HG03460 (cell line): ENCODE measurements around the gene RAB3IL1.

Experiments
- ATAC-seq: cut with Tn5 transposase; IDR thresholded peaks from one replicate; pipeline ENCODE4 v1.9.1; 2021; ENCODE audit not compliant: unreplicated experiment

Gene RAB3IL1

GRCh38 chr11:61869429-61869707, 48.0 kb downstream of the RAB3IL1 start:
- no peak for ATAC-seq

- ATAC-seq = no peak
Measured at GRCh38 chr11:61868571-61869428, 48.6 kb downstream of the RAB3IL1 start.

GRCh38 chr11:61866958-61867343, 50.4 kb downstream of the RAB3IL1 start:
- no peak for ATAC-seq

- no peak for ATAC-seq
Measured at GRCh38 chr11:61866231-61866957, 51.0 kb downstream of the RAB3IL1 start.

DNA sequence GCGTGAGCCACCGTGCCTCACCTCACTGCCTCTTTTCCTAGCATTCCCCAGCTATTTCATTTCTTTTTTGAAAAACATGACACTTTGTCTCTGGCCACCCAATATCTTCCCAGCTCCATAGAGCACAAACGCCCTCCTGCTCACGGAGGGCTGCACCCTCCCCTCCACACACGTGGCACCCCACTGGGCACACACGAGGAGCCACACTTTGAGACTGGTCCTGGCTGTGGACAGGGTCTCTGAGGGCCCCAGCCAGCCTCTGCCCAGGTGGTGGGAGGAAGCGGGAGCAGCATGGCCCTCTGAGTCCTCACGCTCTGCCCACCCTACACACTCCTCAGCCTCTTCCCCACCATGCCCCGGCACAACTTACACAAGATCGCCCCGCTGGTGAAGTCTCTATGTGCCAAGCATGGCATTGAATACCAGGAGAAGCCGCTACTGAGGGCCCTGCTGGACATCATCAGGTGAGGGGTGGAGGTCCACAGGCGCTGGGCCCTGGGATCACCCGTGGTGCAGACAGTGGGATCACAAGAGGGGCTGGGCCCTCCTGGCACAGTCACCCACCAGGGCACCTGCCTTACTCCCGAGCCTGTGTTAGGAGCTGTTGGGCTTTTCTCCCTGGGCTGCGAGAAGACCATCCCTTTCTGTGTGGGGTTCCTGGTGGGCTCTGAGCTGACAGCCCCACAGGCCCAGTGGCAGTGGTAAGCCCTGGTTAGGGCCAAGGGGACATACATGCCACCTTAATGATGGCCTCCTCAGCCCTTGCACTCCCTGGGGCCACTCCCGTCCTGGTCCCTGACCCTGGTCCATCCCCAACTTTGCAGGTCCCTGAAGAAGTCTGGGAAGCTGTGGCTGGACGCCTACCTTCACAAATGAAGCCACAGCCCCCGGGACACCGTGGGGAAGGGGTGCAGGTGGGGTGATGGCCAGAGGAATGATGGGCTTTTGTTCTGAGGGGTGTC, 52.3 kb downstream of the RAB3IL1 start:
- ATAC-seq = no peak

DNA sequence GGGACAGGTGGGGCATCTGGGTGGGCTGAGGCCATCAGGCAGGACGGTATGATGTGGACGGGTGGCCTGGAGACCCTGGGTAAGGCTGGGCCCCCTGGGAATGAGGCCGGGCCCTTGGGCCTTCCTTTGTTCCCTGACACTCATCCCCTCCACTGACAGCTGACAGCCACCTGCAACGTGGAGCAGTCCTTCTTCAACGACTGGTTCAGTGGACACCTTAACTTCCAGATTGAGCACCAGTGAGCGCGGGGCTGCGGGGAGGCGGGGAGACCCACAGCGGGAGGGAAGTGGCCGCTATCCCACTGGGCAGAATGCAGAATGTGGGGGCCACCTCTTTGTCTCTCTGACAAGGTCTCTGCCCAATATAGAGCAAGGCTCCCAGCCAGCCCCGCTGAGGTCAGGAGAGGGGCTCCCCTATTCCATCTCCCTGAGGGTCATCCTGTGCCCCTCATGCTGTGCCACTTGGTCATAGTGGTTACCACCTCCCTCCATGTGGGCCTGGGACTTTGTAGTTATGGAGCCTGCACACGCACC, 53.8 kb downstream of the RAB3IL1 start:
- no peak for ATAC-seq

DNA sequence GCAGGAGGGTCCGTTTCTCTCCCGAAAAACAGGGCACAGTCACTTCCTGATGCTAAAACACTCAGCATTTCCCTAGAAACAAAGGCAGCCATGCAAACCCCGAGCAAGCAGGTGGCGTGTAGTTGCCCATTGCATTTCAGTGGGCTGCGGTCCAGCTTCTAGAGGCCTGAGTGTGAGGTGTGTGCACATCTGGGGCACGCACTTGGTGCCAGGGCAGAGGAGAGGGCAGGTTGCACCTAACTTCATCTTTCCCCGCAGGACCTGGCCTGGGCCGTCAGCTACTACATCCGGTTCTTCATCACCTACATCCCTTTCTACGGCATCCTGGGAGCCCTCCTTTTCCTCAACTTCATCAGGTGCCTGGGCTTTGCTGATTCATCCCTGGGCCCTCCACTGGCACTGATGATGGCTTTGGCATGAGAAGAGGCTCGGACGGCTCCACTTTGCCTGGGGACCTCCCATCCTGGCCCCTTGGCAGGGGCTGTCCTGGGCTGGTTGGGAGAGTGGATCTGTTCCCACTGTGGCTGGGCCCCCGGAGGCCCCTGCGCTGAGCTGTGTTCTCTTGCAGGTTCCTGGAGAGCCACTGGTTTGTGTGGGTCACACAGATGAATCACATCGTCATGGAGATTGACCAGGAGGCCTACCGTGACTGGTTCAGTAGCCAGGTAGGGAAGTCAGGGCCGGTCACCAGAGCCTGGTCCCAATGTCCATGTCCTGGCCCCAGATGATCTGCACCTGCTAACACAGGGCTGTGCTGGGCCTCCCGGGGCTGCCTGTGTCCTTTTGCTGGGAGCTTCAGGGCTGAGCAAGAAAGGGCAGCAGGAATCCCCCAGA, 54.4 kb downstream of the RAB3IL1 start:
- ATAC-seq = no peak

GRCh38 chr11:61861634-61862033, 55.7 kb downstream of the RAB3IL1 start:
- ATAC-seq = no peak

DNA sequence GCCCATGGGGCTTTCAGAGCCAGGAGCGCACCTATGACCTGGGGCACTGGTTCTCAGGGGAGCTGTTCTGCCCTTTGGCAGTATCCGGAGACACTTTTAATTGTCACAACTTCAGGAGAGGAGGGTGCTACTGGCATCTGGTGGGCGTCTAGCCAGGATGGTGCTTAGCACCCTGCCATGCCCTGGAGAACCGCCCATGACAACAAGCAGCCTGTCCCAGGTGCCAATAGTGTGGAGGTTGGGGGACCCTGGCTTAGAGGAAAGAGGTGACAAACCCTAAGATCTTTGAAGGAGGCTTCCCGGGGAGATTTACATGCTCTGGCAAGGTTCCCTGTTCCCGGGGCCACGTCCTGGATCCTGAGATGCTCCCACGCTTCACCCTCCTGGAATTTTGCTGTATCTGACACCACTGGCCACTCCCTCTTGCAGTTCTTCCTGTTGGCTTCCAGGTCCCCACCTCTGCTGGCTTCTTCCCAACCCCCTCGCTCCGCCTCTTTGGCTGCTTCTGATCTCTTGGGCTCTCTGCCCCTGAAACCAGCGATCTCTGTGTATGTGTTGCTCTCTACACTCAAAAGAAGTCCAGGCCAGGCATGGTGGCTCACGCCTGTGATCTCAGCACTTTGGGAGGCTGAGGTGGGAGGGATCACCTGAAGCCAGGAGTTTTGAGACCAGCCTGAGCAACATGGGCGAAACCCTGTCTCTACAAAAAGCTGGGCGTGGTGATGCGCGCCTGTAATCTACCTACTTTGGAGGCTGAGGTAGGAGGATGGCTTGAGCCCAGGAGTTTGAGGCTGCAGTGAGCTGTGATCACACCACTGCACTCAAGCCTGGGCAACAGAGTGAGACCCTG, 57.1 kb downstream of the RAB3IL1 start:
- no peak for ATAC-seq

DNA sequence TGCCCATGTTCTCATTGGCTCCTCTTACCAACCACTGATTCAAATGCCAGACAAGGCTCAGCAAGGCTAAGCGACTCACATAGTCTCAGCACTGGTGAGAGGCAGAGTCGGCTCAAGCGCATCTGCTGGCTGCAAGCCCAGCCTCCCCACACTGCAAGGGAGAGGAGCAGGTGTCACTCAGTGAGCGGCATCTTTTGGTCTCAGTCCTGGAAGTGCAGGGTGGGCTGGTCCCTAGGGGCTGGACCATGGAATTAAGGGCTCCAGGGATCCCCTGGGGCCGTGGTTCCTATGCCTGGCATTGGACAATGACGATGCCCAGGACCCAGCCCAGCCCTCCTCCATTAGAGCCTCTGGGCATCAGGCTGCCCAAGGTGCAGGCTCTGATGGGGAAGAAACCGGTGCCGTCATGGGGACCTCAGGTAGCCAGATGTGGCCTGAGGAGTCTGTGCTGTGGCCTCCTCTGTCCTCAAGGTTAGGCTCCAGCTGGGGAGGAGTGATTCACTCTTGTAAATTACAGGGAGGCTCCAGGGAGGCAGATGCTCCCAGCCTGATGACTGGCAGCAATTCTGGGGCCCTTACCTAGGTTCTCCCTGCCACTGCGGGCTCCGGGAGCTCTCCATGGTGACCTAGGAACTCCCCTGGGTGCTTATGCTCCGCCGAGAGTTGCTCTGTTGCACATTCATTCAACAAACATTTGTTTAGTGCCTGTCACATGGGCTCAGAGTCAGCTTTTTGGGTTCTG, 61.3 kb downstream of the RAB3IL1 start:
- no peak for ATAC-seq

GRCh38 chr11:61854966-61855714, 62.2 kb downstream of the RAB3IL1 start:
- ATAC-seq = no peak

GRCh38 chr11:61854206-61854895, 63.0 kb downstream of the RAB3IL1 start:
- ATAC-seq = no peak

GRCh38 chr11:61853698-61854169, 63.6 kb downstream of the RAB3IL1 start:
- no peak for ATAC-seq

DNA sequence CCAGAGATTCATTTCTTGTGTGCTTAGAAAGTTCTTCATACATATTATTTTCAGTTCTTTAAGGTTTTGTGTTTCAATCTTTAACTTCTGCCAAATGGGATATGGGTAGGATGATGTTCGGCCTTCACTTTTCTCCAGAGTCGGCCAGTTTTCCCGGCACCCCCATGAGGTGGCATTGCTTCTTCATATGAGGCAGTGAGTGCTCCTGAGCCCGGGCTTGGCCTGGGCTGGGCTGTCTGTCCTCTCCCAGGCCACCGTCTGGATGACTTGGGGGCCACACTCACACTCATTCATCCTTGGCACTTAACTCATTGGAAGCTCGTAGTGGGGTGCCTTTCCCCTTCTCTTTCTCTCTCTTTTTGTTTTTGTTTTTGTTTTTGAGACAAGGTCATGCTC, 65.5 kb downstream of the RAB3IL1 start:
- ATAC-seq = no peak

- ATAC-seq = no peak
Measured at GRCh38 chr11:61851113-61851899, 66.1 kb downstream of the RAB3IL1 start.

DNA sequence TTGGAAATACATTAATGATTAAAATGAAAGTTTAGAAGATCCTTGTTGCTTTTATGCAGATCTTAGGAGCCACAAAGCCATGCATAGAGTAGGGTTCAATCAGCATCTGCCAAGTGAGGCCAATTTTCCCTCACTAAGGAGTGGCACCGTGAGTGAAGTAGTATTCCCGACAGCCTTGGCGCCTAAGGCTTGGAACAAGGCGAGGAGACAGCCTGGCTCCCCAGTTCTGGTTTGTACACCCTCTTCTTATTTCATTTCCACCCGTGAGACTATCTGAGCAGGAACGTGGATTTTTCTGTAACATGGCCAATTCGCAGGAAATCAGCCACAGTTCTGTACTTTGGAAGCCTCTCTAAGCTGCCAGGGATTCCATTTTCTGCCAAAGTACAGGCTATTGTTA, 66.7 kb downstream of the RAB3IL1 start:
- no peak for ATAC-seq
